GM19238 (cell line): ENCODE data around the gene EBF3.

Experiments used
- DNase-seq: peaks from one replicate; pipeline ENCODE4 v3.0.0; 2011; ENCODE audit warnings: low spot score; ENCODE audit not compliant: insufficient read length

Gene EBF3

DNA sequence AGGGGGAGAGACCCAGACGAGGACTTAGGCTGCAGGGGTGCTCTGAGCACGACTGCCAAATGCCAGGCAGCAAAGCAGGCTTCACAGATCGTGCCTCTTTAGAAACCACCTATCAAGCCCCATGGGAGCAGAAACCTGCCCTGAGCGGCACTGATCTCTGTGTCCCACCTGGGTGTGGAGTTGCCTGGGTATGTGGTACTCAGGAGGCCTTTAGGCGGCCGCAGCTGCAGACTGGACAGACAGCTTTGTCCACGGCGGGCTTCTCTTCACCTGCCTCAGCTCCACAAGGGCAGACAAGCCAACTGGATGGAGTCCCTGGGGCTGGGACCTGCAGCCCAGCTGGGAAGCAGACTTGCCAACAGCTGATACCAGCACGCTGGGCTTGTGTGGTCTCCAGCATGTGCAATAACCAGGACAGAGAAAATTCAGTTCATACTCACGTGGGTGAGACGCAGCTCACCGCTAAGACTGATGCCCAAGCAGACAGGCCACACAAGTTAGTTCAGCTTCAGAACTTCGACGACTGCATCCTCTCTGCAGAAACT, 163.2 kb downstream of the EBF3 start:
- no peak for DNase-seq

GRCh38 chr10:129799942-129800341, 164.1 kb downstream of the EBF3 start:
- no peak for DNase-seq

DNA sequence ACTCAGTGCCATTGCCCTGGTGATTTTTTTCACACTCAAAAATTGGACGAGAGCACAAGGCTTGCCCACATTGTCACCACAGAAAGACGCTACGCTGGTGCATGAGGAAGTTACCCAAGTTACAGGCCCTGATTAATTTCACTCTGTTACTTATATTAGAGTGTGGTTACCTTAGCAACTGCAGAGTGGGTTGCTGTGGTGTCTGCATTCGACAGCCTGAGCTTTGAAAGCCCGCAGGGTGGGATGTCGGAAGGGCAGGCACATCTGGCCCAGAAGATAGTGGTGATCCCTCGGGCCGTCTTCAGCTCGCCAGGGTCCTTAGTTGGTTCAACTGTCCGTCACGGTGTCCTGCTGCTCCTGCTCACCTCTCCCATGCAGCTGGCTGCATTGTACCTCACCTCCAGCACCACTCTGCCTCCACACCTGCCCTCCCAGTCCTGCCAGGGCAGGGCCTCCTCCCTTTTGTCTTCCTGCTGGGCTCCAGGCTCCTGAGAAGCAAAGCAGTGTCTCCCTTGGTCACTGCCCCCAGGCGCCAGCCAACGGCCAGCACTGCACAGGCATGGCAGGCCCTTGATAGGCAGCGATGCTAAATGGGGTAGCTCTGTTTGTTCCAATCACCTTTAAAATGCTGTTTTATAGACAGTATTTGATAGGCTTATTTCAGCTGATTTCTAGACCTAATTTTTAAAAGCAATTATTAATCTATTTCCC, 167.2 kb downstream of the EBF3 start:
- no peak for DNase-seq

GRCh38 chr10:129793996-129794395, 170.1 kb downstream of the EBF3 start:
- no peak for DNase-seq

- DNase-seq: no peak
Measured at GRCh38 chr10:129793479-129793878, 170.6 kb downstream of the EBF3 start.

- no peak for DNase-seq
Measured at GRCh38 chr10:129792864-129793263, 171.2 kb downstream of the EBF3 start.

GRCh38 chr10:129792141-129792540, 171.9 kb downstream of the EBF3 start:
- DNase-seq: no peak

- no peak for DNase-seq
Measured at GRCh38 chr10:129790715-129791446, 173.2 kb downstream of the EBF3 start.

DNA sequence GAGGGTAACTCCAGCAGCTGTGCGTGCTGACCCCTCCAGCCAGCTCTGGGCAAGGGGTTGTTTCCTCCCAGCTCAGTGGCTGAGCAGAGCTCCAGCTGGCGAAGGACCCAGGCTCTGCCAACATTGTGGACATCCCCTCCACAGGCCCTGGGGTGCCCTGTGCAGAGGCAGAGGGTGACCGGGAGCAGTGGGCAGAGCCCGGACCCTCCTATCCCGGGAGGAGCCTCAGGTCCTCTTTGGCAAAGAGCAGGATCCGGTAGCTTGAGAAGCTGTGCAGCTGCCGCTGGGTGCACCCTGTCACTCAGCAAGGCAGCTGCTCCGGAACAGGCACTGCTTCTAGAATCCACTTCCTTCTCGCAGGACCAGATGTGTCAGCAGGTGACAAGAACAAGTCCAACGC, 175.9 kb downstream of the EBF3 start:
- no peak for DNase-seq

DNA sequence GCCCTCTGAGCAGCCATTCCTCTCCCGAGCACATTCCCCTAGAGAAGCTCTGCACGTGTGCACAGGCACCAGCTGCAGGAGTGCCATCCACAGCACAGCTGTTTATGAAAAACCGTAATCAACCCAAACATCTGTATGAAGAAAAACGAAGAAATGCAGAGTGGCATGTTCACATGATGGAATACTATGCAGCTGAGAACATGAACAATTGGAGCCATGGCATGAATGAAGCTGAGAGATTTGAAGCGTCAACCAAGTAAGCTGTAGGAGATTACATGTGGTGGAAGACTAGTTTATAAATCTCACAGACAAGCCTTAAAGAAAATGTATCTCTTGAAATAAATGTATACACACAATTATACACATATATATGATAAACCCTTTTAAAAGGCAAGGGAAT, 176.5 kb downstream of the EBF3 start:
- no peak for DNase-seq

GRCh38 chr10:129786216-129786615, 177.9 kb downstream of the EBF3 start:
- DNase-seq: no peak

DNA sequence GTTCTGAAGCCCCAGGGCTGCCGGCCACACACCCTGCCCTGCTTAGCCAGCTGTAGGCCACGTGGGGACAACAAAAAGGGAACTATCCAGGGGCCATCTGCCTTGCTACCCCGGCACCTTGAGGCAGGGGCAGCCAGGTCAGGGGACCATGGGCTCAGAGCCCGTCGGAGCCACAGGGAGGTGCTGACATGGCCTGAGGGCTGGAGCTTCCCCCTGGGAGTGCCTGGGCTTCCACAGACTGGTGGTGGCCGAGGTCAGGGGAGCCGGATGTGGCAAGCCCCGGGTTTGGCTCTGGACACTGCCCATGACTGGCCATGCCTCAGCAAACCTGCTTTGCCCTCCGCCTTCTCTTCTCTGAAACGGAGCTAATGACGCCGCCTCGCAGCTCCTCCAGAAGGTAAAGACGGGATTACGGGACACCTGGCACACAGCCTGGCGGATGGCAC, 178.5 kb downstream of the EBF3 start:
- no peak for DNase-seq
